H9 (cell line): ENCODE data around the gene CAMTA1. TPM values are rescaled to one million over a fixed set of nuclear protein-coding genes. Genes with fewer than 3 reads are reported as not detected.
"Not testable (repeated sequence)": the region's sequence is repeated elsewhere in the genome, so short reads cannot be mapped to it uniquely, and the experiment has no call there.

Experiments
- DNase-seq: peaks from one replicate; pipeline ENCODE4 v3.0.0-alpha.2; 2017
- H2AFZ ChIP-seq: one replicate; pipeline ENCODE4 v1.6.1; 2013; ENCODE audit warnings: mild to moderate bottlenecking, low read length, control low read depth, moderate library complexity
- H2AK5ac ChIP-seq: 2 replicates; pipeline ENCODE4 v1.6.1; 2013; ENCODE audit warnings: low read length, control low read depth, mixed read lengths; ENCODE audit not compliant: insufficient read length
- H2BK120ac ChIP-seq: one replicate; pipeline ENCODE4 v1.6.1; 2013; ENCODE audit warnings: low read depth, mild to moderate bottlenecking, low read length, control low read depth, inconsistent platforms; ENCODE audit not compliant: poor library complexity, severe bottlenecking
- H2BK12ac ChIP-seq: 2 replicates; pipeline ENCODE4 v1.6.1; 2013; ENCODE audit warnings: low read length, control low read depth, mixed read lengths, low read depth; ENCODE audit not compliant: insufficient read length
- H2BK15ac ChIP-seq: 2 replicates; pipeline ENCODE4 v1.6.1; 2013; ENCODE audit warnings: low read depth, low read length, control low read depth
- H2BK20ac ChIP-seq: one replicate; pipeline ENCODE4 v1.6.1; 2013; ENCODE audit warnings: low read depth, mild to moderate bottlenecking, low read length, control low read depth, inconsistent platforms; ENCODE audit not compliant: poor library complexity, severe bottlenecking
- H2BK5ac ChIP-seq: 2 replicates; pipeline ENCODE4 v1.6.1; 2013; ENCODE audit warnings: low read length, control low read depth, mixed read lengths; ENCODE audit not compliant: insufficient read length
- H3K14ac ChIP-seq: 2 replicates; pipeline ENCODE4 v1.6.1; 2013; ENCODE audit warnings: low read length, control low read depth; ENCODE audit not compliant: insufficient read depth
- H3K18ac ChIP-seq: 2 replicates; pipeline ENCODE4 v1.6.1; 2013; ENCODE audit warnings: low read depth, mild to moderate bottlenecking, mixed read lengths, low read length, control low read depth; ENCODE audit not compliant: insufficient read length
- H3K23ac ChIP-seq: 2 replicates; pipeline ENCODE4 v1.6.1; 2013; ENCODE audit warnings: low read length, control low read depth, mixed read lengths, low read depth; ENCODE audit not compliant: insufficient read length
- H3K23me2 ChIP-seq: 2 replicates; pipeline ENCODE4 v1.6.1; 2013; ENCODE audit warnings: low read depth, mild to moderate bottlenecking, mixed read lengths, low read length, control low read depth; ENCODE audit not compliant: insufficient read length, poor library complexity, severe bottlenecking
- H3K27ac ChIP-seq: 2 replicates; pipeline ENCODE4 v1.5.1; 2013; ENCODE audit warnings: low read length, control low read depth, mixed read lengths, low read depth; ENCODE audit not compliant: insufficient read length
- H3K27me3 ChIP-seq: 2 replicates; pipeline ENCODE4 v1.6.1; 2013; ENCODE audit warnings: low read length, control low read depth, inconsistent platforms; ENCODE audit not compliant: insufficient read depth
- H3K4ac ChIP-seq: 2 replicates; pipeline ENCODE4 v1.6.1; 2013; ENCODE audit warnings: low read depth, mild to moderate bottlenecking, control low read depth, inconsistent platforms, low read length, moderate library complexity
- H3K4me1 ChIP-seq: 2 replicates; pipeline ENCODE4 v1.6.1; 2013; ENCODE audit warnings: low read length, control low read depth, inconsistent platforms; ENCODE audit not compliant: insufficient read depth
- H3K4me2 ChIP-seq: 2 replicates; pipeline ENCODE4 v1.6.1; 2013; ENCODE audit warnings: low read length, control low read depth, mixed read lengths; ENCODE audit not compliant: insufficient read length, insufficient read depth
- H3K56ac ChIP-seq: 2 replicates; pipeline ENCODE4 v1.6.1; 2013; ENCODE audit warnings: low read depth, mild to moderate bottlenecking, mixed read lengths, low read length, control low read depth; ENCODE audit not compliant: insufficient read length
- H3K79me1 ChIP-seq: 2 replicates; pipeline ENCODE4 v1.6.1; 2013; ENCODE audit warnings: low read depth, mild to moderate bottlenecking, moderate library complexity, low read length, control low read depth, inconsistent platforms; ENCODE audit not compliant: insufficient read depth, poor library complexity, severe bottlenecking
- H3K79me2 ChIP-seq: 2 replicates; pipeline ENCODE4 v1.6.1; 2013; ENCODE audit warnings: low read length, control low read depth, inconsistent platforms; ENCODE audit not compliant: insufficient read depth
- H3K9ac ChIP-seq: 2 replicates; pipeline ENCODE4 v1.6.1; 2013; ENCODE audit warnings: low read length, control low read depth, mixed read lengths; ENCODE audit not compliant: insufficient read length; ENCODE audit errors: extremely low read depth
- H3K9me3 ChIP-seq: one replicate; pipeline ENCODE4 v1.6.1; 2013; ENCODE audit warnings: low read depth, low read length, inconsistent platforms; ENCODE audit not compliant: control insufficient read depth
- H3T11ph ChIP-seq: one replicate; pipeline ENCODE4 v1.6.1; 2013; ENCODE audit warnings: mild to moderate bottlenecking, low read length, control low read depth, inconsistent platforms
- H4K20me1 ChIP-seq: one replicate; pipeline ENCODE4 v1.6.1; 2013; ENCODE audit not compliant: control insufficient read depth, insufficient read length, insufficient read depth
- H4K5ac ChIP-seq: 2 replicates; pipeline ENCODE4 v1.6.1; 2013; ENCODE audit warnings: low read depth, mild to moderate bottlenecking, mixed read lengths, low read length, control low read depth; ENCODE audit not compliant: insufficient read length
- H4K8ac ChIP-seq: replicated peaks from 2 replicates; pipeline ENCODE4 v1.6.1; 2013; ENCODE audit warnings: low read length, control low read depth, mixed read lengths, low read depth; ENCODE audit not compliant: insufficient read length
- H4K91ac ChIP-seq: 2 replicates; pipeline ENCODE4 v1.6.1; 2013; ENCODE audit warnings: low read depth, mild to moderate bottlenecking, moderate library complexity, mixed read lengths, low read length, control low read depth; ENCODE audit not compliant: insufficient read length
- H3K27ac Mint-ChIP-seq, 3 experiments: 2 replicates in 2 of 3; 3 replicates in 1 of 3; pipeline ENCODE4 v1.8.0; 2020 to 2021; ENCODE audit warnings: mixed read lengths in 3 of 3, mild to moderate bottlenecking in 1 of 3, moderate library complexity in 1 of 3
- H3K27me3 Mint-ChIP-seq: 2 replicates; pipeline ENCODE4 v1.8.0; 2021; ENCODE audit warnings: low read depth, mild to moderate bottlenecking, moderate library complexity, mixed read lengths
- H3K36me3 Mint-ChIP-seq, 3 experiments: 2 replicates in 2 of 3; 3 replicates in 1 of 3; pipeline ENCODE4 v1.8.0; 2020 to 2021; ENCODE audit warnings: low read depth in 3 of 3, mixed read lengths in 3 of 3; ENCODE audit not compliant: insufficient read depth in 1 of 3
- H3K4me1 Mint-ChIP-seq, 2 experiments: 2 replicates each; pipeline ENCODE4 v1.8.0; 2020; ENCODE audit warnings: mixed read lengths in 2 of 2
- H3K4me3 Mint-ChIP-seq, 2 experiments: 2 replicates in 1 of 2; 3 replicates in 1 of 2; pipeline ENCODE4 v1.8.0; 2020 to 2021; ENCODE audit warnings: mild to moderate bottlenecking in 2 of 2, mixed read lengths in 2 of 2, moderate library complexity in 1 of 2
- H3K9me3 Mint-ChIP-seq, 2 experiments: 2 replicates in 1 of 2; 3 replicates in 1 of 2; pipeline ENCODE4 v1.8.0; 2020; ENCODE audit warnings: mild to moderate bottlenecking in 2 of 2, mixed read lengths in 2 of 2, moderate library complexity in 1 of 2
- CTCF ChIP-seq: fragments of 200-600 bp; sonication (generic); conservative IDR thresholded peaks from 3 replicates; pipeline ENCODE4 v1.8.0; 2021; ENCODE audit warnings: antibody characterized with exemption, mild to moderate bottlenecking
- WGBS: extraction: QIAGEN DNeasy Blood & Tissue Kit; methylation state at CpG from one replicate; pipeline ENCODE4 v1.1.7; 2013; ENCODE audit warnings: missing lambda C conversion rate, low lambda C conversion rate, mixed read lengths; ENCODE audit not compliant: insufficient read length; ENCODE audit errors: extremely low coverage; 5-methylcytosine and 5-hydroxymethylcytosine counted together
- total RNA-seq: library from RNA; stranded (reverse); gene quantifications from 2 replicates; pipeline ENCODE4 v1.2.1, GENCODE V29; 2021

The CAMTA1 gene
- total RNA-seq, 1 experiment from 2014 or later, result 115 TPM

DNA sequence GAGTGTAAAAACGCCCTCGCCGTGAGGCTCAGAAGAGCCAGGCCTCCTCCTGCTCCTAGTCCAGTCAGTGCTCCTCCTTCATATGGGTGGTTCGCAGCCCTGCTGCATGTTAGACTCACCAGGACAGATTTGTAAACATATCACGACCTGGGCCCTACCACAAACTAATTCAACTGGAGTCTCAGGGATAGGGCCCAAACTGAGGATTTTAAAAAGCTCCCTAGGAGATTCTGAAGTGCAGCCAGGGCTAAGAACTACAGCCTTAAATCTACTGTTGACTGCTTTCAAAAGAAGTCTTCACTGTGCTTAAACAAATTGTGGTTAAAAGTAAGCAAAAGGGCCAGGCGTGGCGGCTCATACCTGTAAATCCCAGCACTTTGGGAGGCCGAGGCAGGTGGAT lies 57.0 kb downstream of the CAMTA1 start:
- H3K27ac ChIP-seq, result no peak overlapping the region
- H3K27me3 Mint-ChIP-seq, result no peaks in the 10 kb centered on the region
- no peaks in the 10 kb centered on the region for H3K27me3 ChIP-seq
- H3K9ac ChIP-seq, result no peak overlapping the region
- no peak overlapping the region for H4K5ac ChIP-seq
- H4K20me1 ChIP-seq, result no peaks in the 10 kb centered on the region
- H2AK5ac ChIP-seq, result no peak overlapping the region
- H2BK5ac ChIP-seq, result no peak overlapping the region
- no peak overlapping the region for H2AFZ ChIP-seq
- H3K36me3 Mint-ChIP-seq, result peaks cover 43 to 51% (median 46%) of the 10 kb centered on the region in 3 experiments
- peaks cover 8% of the 10 kb centered on the region; the same call in 1 of the 2 replicates for H3K79me2 ChIP-seq
- no peak overlapping the region for H3K4ac ChIP-seq
- H3K9me3 Mint-ChIP-seq, result peaks cover 7 to 16% of the 10 kb centered on the region in 2 experiments; a peak in 4 of 5 replicates
- no peak overlapping the region for H2BK12ac ChIP-seq
- no peaks in the 10 kb centered on the region for H3K9me3 ChIP-seq
- H3K23ac ChIP-seq, result no peak overlapping the region
- H3K27ac Mint-ChIP-seq, result peak overlapping the region in 2 of 3 experiments; percentile 6 to 31; a peak in 2 of 7 replicates
- no peak overlapping the region for H4K8ac ChIP-seq
- H2BK20ac ChIP-seq, result no peak overlapping the region
- no peak overlapping the region for H3T11ph ChIP-seq
- H3K56ac ChIP-seq, result no peak overlapping the region
- no peak overlapping the region for H3K14ac ChIP-seq
- no peak overlapping the region for H4K91ac ChIP-seq
- H3K4me3 Mint-ChIP-seq, result no peak overlapping the region
- no peaks in the 10 kb centered on the region for H3K79me1 ChIP-seq
- no peaks in the 10 kb centered on the region for H3K4me1 ChIP-seq
- H3K23me2 ChIP-seq, result no peaks in the 10 kb centered on the region
- no peaks in the 10 kb centered on the region for H3K4me1 Mint-ChIP-seq
- H3K4me2 ChIP-seq, result no peak overlapping the region
- no peak for DNase-seq
- no peak for TF ChIP-seq CTCF
- no peak overlapping the region for H2BK120ac ChIP-seq
- H2BK15ac ChIP-seq, result no peak overlapping the region
- no peak overlapping the region for H3K18ac ChIP-seq
- WGBS, result no CpG with 5 or more reads among the region's 8 CpGs

DNA sequence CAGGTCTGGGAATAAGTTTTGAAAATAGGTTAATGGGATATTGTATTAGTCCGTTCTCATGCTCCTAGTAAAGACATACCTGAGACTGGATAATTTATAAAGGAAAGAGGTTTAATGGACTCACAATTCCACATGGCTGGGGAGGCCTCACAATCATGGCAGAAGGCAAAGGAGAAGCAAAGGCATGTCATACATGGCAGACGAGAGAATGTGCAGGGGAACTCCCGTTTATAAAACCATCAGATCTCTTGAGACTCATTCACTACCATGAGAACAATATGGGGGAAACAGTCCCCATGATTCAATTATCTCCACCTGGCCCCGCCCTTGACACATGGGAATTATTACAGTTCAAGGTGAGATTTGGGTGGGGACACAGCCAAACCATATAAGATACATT lies 60.5 kb downstream of the CAMTA1 start:
- H2BK12ac ChIP-seq, H2BK15ac ChIP-seq, H3K27me3 Mint-ChIP-seq, H3K4me1 ChIP-seq, H3K23ac ChIP-seq, H3K27me3 ChIP-seq, H3K4ac ChIP-seq, H4K20me1 ChIP-seq, H3T11ph ChIP-seq, H3K4me2 ChIP-seq, H3K23me2 ChIP-seq, H3K56ac ChIP-seq, H3K9me3 ChIP-seq, H3K4me1 Mint-ChIP-seq, H4K8ac ChIP-seq, H3K9ac ChIP-seq, H3K14ac ChIP-seq, H3K79me2 ChIP-seq, H2AFZ ChIP-seq, H3K4me3 Mint-ChIP-seq, H4K5ac ChIP-seq, H3K79me1 ChIP-seq, H4K91ac ChIP-seq, H3K18ac ChIP-seq, H3K27ac ChIP-seq, H3K27ac Mint-ChIP-seq, H2BK5ac ChIP-seq, H2BK120ac ChIP-seq, DNase-seq, H2BK20ac ChIP-seq, H2AK5ac ChIP-seq: not testable (repeated sequence)
- Mint-ChIP-seq H3K9me3 (peaks cover 7 to 16% of the 10 kb centered on the region in 2 experiments; a peak in 4 of 5 replicates), H3K36me3 (peaks cover 35 to 40% (median 39%) of the 10 kb centered on the region in 3 experiments)
- WGBS, result no CpG with 5 or more reads among the region's 4 CpGs
